Keratinocyte (primary cell): ENCODE results near the gene SORBS2. TPM values are rescaled to one million over a fixed set of nuclear protein-coding genes. Genes with fewer than 3 reads are reported as not detected.

Experiments
- DNase-seq: peaks from one replicate; pipeline ENCODE4 v3.0.0-alpha.2; 2011; ENCODE audit warnings: low read depth, missing footprints, low spot score
- FAIRE-seq: peaks from 2 replicates; lab custom pipeline; 2011; peaks lifted over from hg19 to GRCh38; lab: Jason Lieb, UNC
- H2AFZ ChIP-seq: 2 replicates; pipeline ENCODE4 v1.6.0; 2012; ENCODE audit warnings: low read length, control low read depth, inconsistent platforms; ENCODE audit not compliant: control insufficient read depth
- H3K27ac ChIP-seq: 2 replicates; pipeline ENCODE4 v1.5.1; 2011; ENCODE audit warnings: low read length; ENCODE audit not compliant: control insufficient read depth, insufficient read depth
- H3K27me3 ChIP-seq: 3 replicates; pipeline ENCODE4 v1.6.0; 2011; ENCODE audit warnings: low read length; ENCODE audit not compliant: control insufficient read depth, insufficient read depth; ENCODE audit errors: extremely low read depth
- H3K36me3 ChIP-seq, 2 experiments: 2 replicates in 1 of 2; 3 replicates in 1 of 2; pipeline ENCODE4 v1.5.1; 2011; ENCODE audit warnings: low read length in 2 of 2, mild to moderate bottlenecking in 1 of 2; ENCODE audit not compliant: control insufficient read depth in 2 of 2, insufficient read depth in 2 of 2; ENCODE audit errors: extremely low read depth in 1 of 2
- H3K4me1 ChIP-seq: 3 replicates; pipeline ENCODE4 v1.5.1; 2011; ENCODE audit warnings: low read length; ENCODE audit not compliant: control insufficient read depth, insufficient read depth; ENCODE audit errors: extremely low read depth
- H3K4me2 ChIP-seq: 3 replicates; pipeline ENCODE4 v1.6.0; 2011; ENCODE audit warnings: low read depth, low read length; ENCODE audit not compliant: control insufficient read depth, insufficient read depth; ENCODE audit errors: extremely low read depth
- H3K4me3 ChIP-seq, 3 experiments: fragments of 200-600 bp in 1 of 3; sonication (generic) in 1 of 3; 2 replicates in 2 of 3; 3 replicates in 1 of 3; pipeline ENCODE4 v1.5.1; 2011 to 2016; ENCODE audit warnings: low read length in 3 of 3, mild to moderate bottlenecking in 3 of 3, control low read depth in 2 of 3, inconsistent platforms in 1 of 3, low read depth in 1 of 3, mixed read lengths in 1 of 3, mixed run types in 1 of 3, moderate library complexity in 1 of 3; ENCODE audit not compliant: control insufficient read depth in 2 of 3, insufficient read depth in 2 of 3; ENCODE audit errors: extremely low read depth in 1 of 3
- H3K79me2 ChIP-seq: 2 replicates; pipeline ENCODE4 v1.6.0; 2012; ENCODE audit warnings: low read length; ENCODE audit not compliant: control insufficient read depth, insufficient read depth
- H3K9ac ChIP-seq: 3 replicates; pipeline ENCODE4 v1.6.0; 2011; ENCODE audit warnings: low read length; ENCODE audit not compliant: control insufficient read depth, insufficient read depth; ENCODE audit errors: extremely low read depth
- H3K9me1 ChIP-seq: 3 replicates; pipeline ENCODE4 v1.6.0; 2011; ENCODE audit warnings: low read length; ENCODE audit not compliant: control insufficient read depth, insufficient read depth; ENCODE audit errors: extremely low read depth
- H3K9me3 ChIP-seq: 2 replicates; pipeline ENCODE4 v1.5.1; 2012; ENCODE audit warnings: low read depth, low read length; ENCODE audit not compliant: control insufficient read depth
- H4K20me1 ChIP-seq: 3 replicates; pipeline ENCODE4 v1.6.0; 2011; ENCODE audit warnings: low read length; ENCODE audit not compliant: control insufficient read depth, insufficient read depth; ENCODE audit errors: extremely low read depth
- EZH2 ChIP-seq: IDR thresholded peaks from one replicate; pipeline ENCODE4 v1.6.1; 2012; ENCODE audit warnings: inconsistent platforms, mild to moderate bottlenecking, low read length, moderate library complexity
- dilution Hi-C: fragments of 300-500 bp; cut with MboI; formaldehyde crosslinking; loops from one replicate; pipeline ENCODE4 v1.7.0; 2020; ENCODE audit warnings: low sequenced_read_pairs; ENCODE audit not compliant: extremely low pct_ligation_motif_present
- polyA plus RNA-seq, 5 experiments: library from polyadenylated mRNA; depleted of rRNA in 3 of 5; stranded (reverse) in 3 of 5; stranded (forward) in 1 of 5; unstranded in 1 of 5; fragments of >200 nt; gene quantifications; 1 replicate in 1 of 5; 2 replicates in 3 of 5; 3 replicates in 1 of 5; pipeline versions ENCODE4 v1.2.1 to v1.2.3, GENCODE V29; 2011 to 2012; ENCODE audit warnings: missing spikeins in 2 of 5, low read depth in 1 of 5, low replicate concordance in 1 of 5
- TF ChIP-seq, protein P1 (sequence below), 3 experiments: IDR thresholded peaks in 1 of 3; conservative IDR thresholded peaks in 1 of 3; optimal IDR thresholded peaks in 1 of 3; 2 replicates in 2 of 3; 3 replicates in 1 of 3; pipeline versions ENCODE3 to v1.5.1; 2011; ENCODE audit warnings: low read length in 3 of 3, mild to moderate bottlenecking in 3 of 3, moderate library complexity in 2 of 3, control low read depth in 1 of 3, inconsistent platforms in 1 of 3; ENCODE audit not compliant: insufficient read depth in 2 of 3; ENCODE audit errors: extremely low read depth in 1 of 3

Gene SORBS2
- polyA plus RNA-seq, 1 donor (not counting 4 experiments of a cell fraction or from before 2014, with no cell fraction given): 0.14 TPM

DNA sequence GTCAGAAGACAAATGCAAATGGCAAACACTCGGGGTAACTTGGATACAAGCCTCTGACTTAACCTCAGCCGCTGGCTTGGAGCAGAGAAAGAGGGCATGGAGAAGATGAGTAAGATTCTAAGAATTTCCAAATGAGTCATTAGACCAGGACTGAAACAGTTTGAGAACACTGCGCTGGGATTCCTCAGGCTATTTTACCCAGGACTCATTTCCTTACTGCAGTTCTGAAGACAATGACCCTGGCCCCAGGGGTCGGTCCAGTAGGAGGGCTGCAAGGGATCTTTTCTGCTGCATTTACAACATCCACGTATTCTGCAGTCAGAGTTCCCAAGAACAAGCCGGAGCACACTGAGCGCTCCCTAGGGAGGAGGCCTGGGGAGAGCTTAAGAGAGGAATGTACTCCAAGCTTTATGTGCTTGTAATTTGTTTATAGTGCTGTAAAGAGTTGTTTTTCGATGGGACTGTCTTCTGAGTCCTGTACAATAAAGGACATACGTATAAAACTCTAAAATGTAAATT, 27.3 kb upstream of the SORBS2 start:
- peak; percentile 92 for FAIRE-seq
- Histone ChIP-seq H3K27me3 (no peaks in the 10 kb centered on the region), H3K27ac (peak overlapping the region; percentile 70), H3K9me3 (no peaks in the 10 kb centered on the region), H3K4me3 (no peak overlapping the region), H3K4me2 (peak overlapping the region; percentile 29), H3K9ac (no peak overlapping the region), H3K36me3 (no peaks in the 10 kb centered on the region), H4K20me1 (no peaks in the 10 kb centered on the region), H2AFZ (no peak overlapping the region), H3K9me1 (no peaks in the 10 kb centered on the region), H3K4me1 (peaks cover 18% of the 10 kb centered on the region), H3K79me2 (no peaks in the 10 kb centered on the region)
- peak; percentile 36 for DNase-seq
- no peak for TF ChIP-seq EZH2
- TF ChIP-seq, protein P1, sequence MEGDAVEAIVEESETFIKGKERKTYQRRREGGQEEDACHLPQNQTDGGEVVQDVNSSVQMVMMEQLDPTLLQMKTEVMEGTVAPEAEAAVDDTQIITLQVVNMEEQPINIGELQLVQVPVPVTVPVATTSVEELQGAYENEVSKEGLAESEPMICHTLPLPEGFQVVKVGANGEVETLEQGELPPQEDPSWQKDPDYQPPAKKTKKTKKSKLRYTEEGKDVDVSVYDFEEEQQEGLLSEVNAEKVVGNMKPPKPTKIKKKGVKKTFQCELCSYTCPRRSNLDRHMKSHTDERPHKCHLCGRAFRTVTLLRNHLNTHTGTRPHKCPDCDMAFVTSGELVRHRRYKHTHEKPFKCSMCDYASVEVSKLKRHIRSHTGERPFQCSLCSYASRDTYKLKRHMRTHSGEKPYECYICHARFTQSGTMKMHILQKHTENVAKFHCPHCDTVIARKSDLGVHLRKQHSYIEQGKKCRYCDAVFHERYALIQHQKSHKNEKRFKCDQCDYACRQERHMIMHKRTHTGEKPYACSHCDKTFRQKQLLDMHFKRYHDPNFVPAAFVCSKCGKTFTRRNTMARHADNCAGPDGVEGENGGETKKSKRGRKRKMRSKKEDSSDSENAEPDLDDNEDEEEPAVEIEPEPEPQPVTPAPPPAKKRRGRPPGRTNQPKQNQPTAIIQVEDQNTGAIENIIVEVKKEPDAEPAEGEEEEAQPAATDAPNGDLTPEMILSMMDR (optimal IDR thresholded peaks at IDR 0.05 in 1 of 3, IDR thresholded peaks at IDR 0.05 in 1 of 3, conservative IDR thresholded peaks at IDR 0.05 in 1 of 3; ENCODE audit: extremely low read depth in 1 of 3, insufficient read depth in 2 of 3, low read length in 3 of 3): no peak
- dilution Hi-C loops: no loop called here

DNA sequence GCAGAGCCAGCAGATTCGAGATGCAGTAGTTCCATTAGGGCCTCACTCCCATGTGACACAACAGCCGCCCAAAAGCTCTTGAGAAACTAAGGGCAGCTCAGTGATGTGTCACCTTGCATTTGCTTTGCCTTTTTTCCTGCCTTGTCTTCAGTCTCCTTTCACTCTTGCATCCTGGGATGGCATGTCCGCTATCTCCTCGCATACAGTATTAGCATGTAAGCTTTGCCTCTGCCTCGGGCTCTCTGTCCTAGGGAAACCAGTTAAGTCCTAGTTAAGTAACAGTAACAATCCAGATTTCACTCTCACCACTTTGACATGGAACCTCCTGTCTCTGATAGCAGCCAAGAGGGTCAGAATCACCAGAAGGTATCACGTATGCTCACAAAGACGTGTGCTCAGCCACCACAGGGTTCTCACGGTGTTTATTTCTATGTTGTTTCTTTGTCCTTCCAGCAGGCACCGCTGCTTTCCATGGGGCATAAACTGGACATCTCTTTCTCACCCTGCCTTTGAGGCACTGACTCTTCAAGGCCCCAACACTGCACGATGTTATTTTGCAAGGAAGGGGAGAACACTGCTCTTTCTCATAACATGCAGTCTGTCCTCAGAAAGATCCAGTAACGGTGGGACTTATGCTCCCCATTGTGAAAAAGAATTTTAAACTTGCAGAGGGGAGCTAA, 26.7 kb upstream of the SORBS2 start:
- FAIRE-seq: no peak

More for the DNA sequence above, 26.7 kb upstream of the SORBS2 start:
- dilution Hi-C loops: no loop called here
- Histone ChIP-seq H3K27ac (peak overlapping the region; percentile 70), H4K20me1 (no peaks in the 10 kb centered on the region), H3K9me1 (no peaks in the 10 kb centered on the region), H3K27me3 (no peaks in the 10 kb centered on the region), H3K9ac (no peak overlapping the region), H3K4me3 (no peak overlapping the region), H3K79me2 (no peaks in the 10 kb centered on the region), H3K4me2 (no peak overlapping the region), H3K9me3 (no peaks in the 10 kb centered on the region), H2AFZ (peak overlapping the region; percentile 28), H3K36me3 (no peaks in the 10 kb centered on the region), H3K4me1 (peaks cover 18% of the 10 kb centered on the region)
- DNase-seq: no peak
- no peak for TF ChIP-seq EZH2
- TF ChIP-seq, protein P1 (optimal IDR thresholded peaks at IDR 0.05 in 1 of 3, IDR thresholded peaks at IDR 0.05 in 1 of 3, conservative IDR thresholded peaks at IDR 0.05 in 1 of 3; ENCODE audit: extremely low read depth in 1 of 3, insufficient read depth in 2 of 3, low read length in 3 of 3): no peak
